Activated gamma-delta T cell treated with anti-CD3 and anti-CD28 coated beads, Interleukin-2, amount 50 U/mL, for 16 hours (primary cell): ENCODE measurements around the gene HRAS.
A peak's percentile ranks its signal among the peaks of the same experiment; 100 is the strongest.

Source experiments
- DNase-seq: peaks from one replicate; pipeline ENCODE4 v3.0.0-alpha.2; 2020; ENCODE audit warnings: low read depth

Gene HRAS

GRCh38 chr11:507727-508515 lies 27.5 kb downstream of the HRAS start:
- DNase-seq = no peak

GRCh38 chr11:506995-507726 lies 28.2 kb downstream of the HRAS start, which contains the start of gene RNH1:
TSS of gene RNH1 (minus strand) at chr11:507242. CDS start at chr11:502162, 5,080 bp downstream.
- DNase-seq = peak; percentile 99

- peak; percentile 95 for DNase-seq
These were observed 29.0 kb downstream of the HRAS start for GRCh38 chr11:506238-506994.

- no peak for DNase-seq
These were observed 30.4 kb downstream of the HRAS start for GRCh38 chr11:504994-505344.

GRCh38 chr11:504053-504993 lies 31.1 kb downstream of the HRAS start:
- DNase-seq = no peak

- no peak for DNase-seq
These were observed 32.0 kb downstream of the HRAS start for GRCh38 chr11:503179-503981.

- DNase-seq = no peak
These were observed 32.8 kb downstream of the HRAS start for GRCh38 chr11:502288-503178.

- DNase-seq = no peak
These were observed 33.6 kb downstream of the HRAS start for GRCh38 chr11:501683-502287.

- DNase-seq = no peak
These were observed 34.2 kb downstream of the HRAS start for GRCh38 chr11:501001-501682.

- DNase-seq = no peak
These were observed 35.9 kb downstream of the HRAS start for GRCh38 chr11:499201-500076.

- DNase-seq = no peak
These were observed 36.8 kb downstream of the HRAS start for GRCh38 chr11:498297-499181.

- DNase-seq = no peak
These were observed 37.6 kb downstream of the HRAS start for GRCh38 chr11:497565-498296.

- DNase-seq = no peak
These were observed 38.4 kb downstream of the HRAS start for GRCh38 chr11:496834-497564.

- no peak for DNase-seq
These were observed 39.8 kb downstream of the HRAS start for GRCh38 chr11:495537-495931.
